Right atrium auricular region (tissue), 2 donors: Measurements from ENCODE around the gene BPIFA1. TPM values are rescaled to one million over a fixed set of nuclear protein-coding genes. Genes with fewer than 3 reads are reported as not detected.

Experiments
- DNase-seq: peaks from one replicate; pipeline ENCODE4 v3.0.0-alpha.2; 2019; ENCODE audit warnings: low spot score
- H3K27ac ChIP-seq, 2 donors: fragments of 200-600 bp; sonication (generic); 1 replicate in 1 of 2; 2 replicates in 1 of 2; pipeline ENCODE4 v1.5.1; 2016 to 2019
- H3K27me3 ChIP-seq, 2 donors: fragments of 200-600 bp; sonication (generic); one replicate each; pipeline versions ENCODE4 v1.5.1 to v1.6.0; 2017 to 2019
- H3K36me3 ChIP-seq: fragments of 200-600 bp; sonication (generic); one replicate; pipeline ENCODE4 v1.5.1; 2016
- H3K4me1 ChIP-seq, 2 donors: fragments of 200-600 bp; sonication (generic); one replicate each; pipeline versions ENCODE4 v1.5.1 to v1.6.0; 2017 to 2019
- H3K4me3 ChIP-seq, 2 donors: fragments of 200-600 bp; sonication (generic); 1 replicate in 1 of 2; 2 replicates in 1 of 2; pipeline ENCODE4 v1.5.1; 2017 to 2019; ENCODE audit warnings: mild to moderate bottlenecking in 1 of 2, moderate library complexity in 1 of 2
- H3K9me3 ChIP-seq, 2 donors: fragments of 200-600 bp; sonication (generic); one replicate each; pipeline ENCODE4 v1.5.1; 2019
- CTCF ChIP-seq, 2 donors: fragments of 200-600 bp; sonication (generic); IDR thresholded peaks; one replicate each; pipeline ENCODE4 v1.5.1; 2019; ENCODE audit warnings: antibody characterized with exemption in 2 of 2
- total RNA-seq, 2 donors: library from RNA; depleted of rRNA; stranded (reverse); fragments of >200 nt; gene quantifications; one replicate each; pipeline ENCODE4 v1.1.0, GENCODE V29; 2016

BPIFA1 gene
- total RNA-seq, 2 donors from 2014 or later, result not detected

- H3K9me3 ChIP-seq, result no peaks in the 10 kb centered on the region
- peaks cover 0 to 3% of the 10 kb centered on the region in 2 donors for H3K27me3 ChIP-seq
- no peak for TF ChIP-seq CTCF (IDR thresholded peaks at IDR 0.05)
- no peaks in the 10 kb centered on the region for H3K4me1 ChIP-seq
- H3K36me3 ChIP-seq, result no peaks in the 10 kb centered on the region
- H3K4me3 ChIP-seq, result no peak overlapping the region
- no peak overlapping the region for H3K27ac ChIP-seq
- no peak for DNase-seq
Measured at GRCh38 chr20:33278700-33279099, 42.9 kb downstream of the BPIFA1 start.

GRCh38 chr20:33279261-33279910 lies 43.6 kb downstream of the BPIFA1 start:
- H3K27ac ChIP-seq, result no peak overlapping the region
- TF ChIP-seq CTCF (IDR thresholded peaks at IDR 0.05), result no peak
- no peaks in the 10 kb centered on the region for H3K9me3 ChIP-seq
- no peaks in the 10 kb centered on the region for H3K4me1 ChIP-seq
- H3K36me3 ChIP-seq, result no peaks in the 10 kb centered on the region
- peaks cover 0 to 5% of the 10 kb centered on the region in 2 donors for H3K27me3 ChIP-seq
- no peak for DNase-seq
- H3K4me3 ChIP-seq, result no peak overlapping the region

GRCh38 chr20:33280000-33280680 lies 44.3 kb downstream of the BPIFA1 start:
- Histone ChIP-seq H3K36me3 (no peaks in the 10 kb centered on the region), H3K4me1 (no peaks in the 10 kb centered on the region), H3K27ac (no peak overlapping the region), H3K4me3 (no peak overlapping the region), H3K9me3 (no peaks in the 10 kb centered on the region), H3K27me3 (peaks cover 0 to 6% of the 10 kb centered on the region in 2 donors)
- TF ChIP-seq CTCF (IDR thresholded peaks at IDR 0.05), result no peak
- no peak for DNase-seq

GRCh38 chr20:33280775-33281174 lies 45.0 kb downstream of the BPIFA1 start:
- Histone ChIP-seq H3K27ac (no peak overlapping the region), H3K27me3 (peaks cover 0 to 6% of the 10 kb centered on the region in 2 donors)

GRCh38 chr20:33281550-33282146 lies 45.9 kb downstream of the BPIFA1 start:
- no peaks in the 10 kb centered on the region for H3K4me1 ChIP-seq
- no peaks in the 10 kb centered on the region for H3K9me3 ChIP-seq
- TF ChIP-seq CTCF (IDR thresholded peaks at IDR 0.05), result no peak
- no peak overlapping the region for H3K4me3 ChIP-seq
- DNase-seq, result no peak
- peaks cover 0 to 6% of the 10 kb centered on the region in 2 donors for H3K27me3 ChIP-seq
- no peaks in the 10 kb centered on the region for H3K36me3 ChIP-seq
- no peak overlapping the region for H3K27ac ChIP-seq

More at GRCh38 chr20:33280775-33281174, 45.0 kb downstream of the BPIFA1 start:
- Histone ChIP-seq H3K4me1 (no peaks in the 10 kb centered on the region), H3K9me3 (no peaks in the 10 kb centered on the region), H3K4me3 (no peak overlapping the region), H3K36me3 (no peaks in the 10 kb centered on the region)
- TF ChIP-seq CTCF (IDR thresholded peaks at IDR 0.05), result no peak
- no peak for DNase-seq
